ENCODE results near the gene PSMG3. TPM values are rescaled to one million over a fixed set of nuclear protein-coding genes. Genes with fewer than 3 reads are reported as not detected.

PSMG3 gene
- total RNA-seq, 2 experiments from 2014 or later, result 13.3 to 13.8 TPM

GRCh38 chr7:1544896-1545416 lies 24.9 kb downstream of the PSMG3 start:
- CTCF ChIA-PET, result no interaction called here
- Mint-ChIP-seq H3K27ac (no peak overlapping the region), H3K9me3 (no peaks in the 10 kb centered on the region), H3K36me3 (ENCODE audit: low read depth) (peaks cover 25% of the 10 kb centered on the region), H3K4me1 (ENCODE audit: low read depth) (no peaks in the 10 kb centered on the region), H3K27me3 (no peaks in the 10 kb centered on the region), H3K4me3 (no peak overlapping the region)
- Histone ChIP-seq H3K4me3 (ENCODE audit: low read length) (no peak overlapping the region), H3K4me1 (ENCODE audit: insufficient read depth, low read length) (no peaks in the 10 kb centered on the region), H3K9me3 (ENCODE audit: control insufficient read depth in 1 of 2, insufficient read depth in 1 of 2, low read length in 2 of 2) (no peaks in the 10 kb centered on the region), H3K36me3 (ENCODE audit: insufficient read depth, low read length) (peaks cover 26% of the 10 kb centered on the region), H3K27ac (ENCODE audit: low read depth in 1 of 2, low read length in 2 of 2) (no peak overlapping the region), H3K27me3 (ENCODE audit: control insufficient read depth in 1 of 2, insufficient read depth in 2 of 2, low read length in 2 of 2) (no peaks in the 10 kb centered on the region)
- no peak for DNase-seq
- ATAC-seq (ENCODE audit: poor library complexity), result no peak
- POLR2A ChIA-PET, result no interaction called here
- intact Hi-C loops (cut with DNase I, micrococcal nuclease), result loop anchor here in 1 of 2 experiments (5.0 kb wide), 1 partner anchor 38 kb away; no protein-coding TSS in a partner anchor
- no peak for TF ChIP-seq CTCF (IDR thresholded peaks at IDR 0.05)

GRCh38 chr7:1544178-1544895 lies 25.5 kb downstream of the PSMG3 start:
- ChIA-PET CTCF (interaction anchor here (1.1 kb wide), 1 partner anchor 12 kb away, joined by 5 read pairs; the partner anchor contains the start of gene TMEM184A), POLR2A (interaction anchor here (0.9 kb wide), 2 partner anchors 9 to 12 kb away, joined by 3 to 4 read pairs; no protein-coding TSS in a partner anchor)
- H3K27me3 Mint-ChIP-seq, result no peaks in the 10 kb centered on the region
- no peak overlapping the region for H3K4me3 Mint-ChIP-seq
- intact Hi-C loops (cut with DNase I, micrococcal nuclease), result no loop called here
- no peaks in the 10 kb centered on the region for H3K9me3 Mint-ChIP-seq
- H3K4me1 Mint-ChIP-seq (ENCODE audit: low read depth), result no peaks in the 10 kb centered on the region
- Histone ChIP-seq H3K9me3 (ENCODE audit: control insufficient read depth in 1 of 2, insufficient read depth in 1 of 2, low read length in 2 of 2) (no peaks in the 10 kb centered on the region), H3K36me3 (ENCODE audit: insufficient read depth, low read length) (peaks cover 32% of the 10 kb centered on the region), H3K27ac (ENCODE audit: low read depth in 1 of 2, low read length in 2 of 2) (no peak overlapping the region), H3K27me3 (ENCODE audit: control insufficient read depth in 1 of 2, insufficient read depth in 2 of 2, low read length in 2 of 2) (no peaks in the 10 kb centered on the region), H3K4me1 (ENCODE audit: insufficient read depth, low read length) (no peaks in the 10 kb centered on the region), H3K4me3 (ENCODE audit: low read length) (no peak overlapping the region)
- no peak for TF ChIP-seq CTCF (IDR thresholded peaks at IDR 0.05)
- DNase-seq, result peak in 2 of 14 experiments; percentile 33 to 59
- ATAC-seq (ENCODE audit: poor library complexity), result no peak
- H3K36me3 Mint-ChIP-seq (ENCODE audit: low read depth), result peaks cover 25% of the 10 kb centered on the region
- no peak overlapping the region for H3K27ac Mint-ChIP-seq

- H3K27ac ChIP-seq (ENCODE audit: low read depth in 1 of 2, low read length in 2 of 2), result no peak overlapping the region
- DNase-seq, result no peak
- Mint-ChIP-seq H3K9me3 (no peaks in the 10 kb centered on the region), H3K27me3 (no peaks in the 10 kb centered on the region), H3K27ac (no peak overlapping the region), H3K4me1 (ENCODE audit: low read depth) (no peaks in the 10 kb centered on the region), H3K4me3 (no peak overlapping the region), H3K36me3 (ENCODE audit: low read depth) (peaks cover 25% of the 10 kb centered on the region)
- H3K9me3 ChIP-seq (ENCODE audit: control insufficient read depth in 1 of 2, insufficient read depth in 1 of 2, low read length in 2 of 2), result no peaks in the 10 kb centered on the region
- intact Hi-C loops (cut with DNase I, micrococcal nuclease), result no loop called here
- no peak for TF ChIP-seq CTCF (IDR thresholded peaks at IDR 0.05)
- H3K27me3 ChIP-seq (ENCODE audit: control insufficient read depth in 1 of 2, insufficient read depth in 2 of 2, low read length in 2 of 2), result no peaks in the 10 kb centered on the region
- peaks cover 37% of the 10 kb centered on the region for H3K36me3 ChIP-seq (ENCODE audit: insufficient read depth, low read length)
- ChIA-PET CTCF (interaction anchor here (1.1 kb wide), 1 partner anchor 12 kb away, joined by 5 read pairs; the partner anchor contains the start of gene TMEM184A), POLR2A (interaction anchor here (0.9 kb wide), 2 partner anchors 9 to 12 kb away, joined by 3 to 4 read pairs; no protein-coding TSS in a partner anchor)
- no peak for ATAC-seq (ENCODE audit: poor library complexity)
- H3K4me1 ChIP-seq (ENCODE audit: insufficient read depth, low read length), result no peaks in the 10 kb centered on the region
- H3K4me3 ChIP-seq (ENCODE audit: low read length), result no peak overlapping the region
These were observed 26.0 kb downstream of the PSMG3 start for GRCh38 chr7:1543826-1544177.
